SK-N-SH treated with all-trans-retinoic acid at 6 μM for 48 hours (cell line): ENCODE results near the gene ZNF180.

Experiments used
- ATAC-seq: fragments of 200-7000 bp; cut with Tn5 transposase; 3 replicates; pipeline ENCODE4 v1.9.1; 2020; ENCODE audit warnings: mild to moderate bottlenecking, moderate library complexity
- ARNTL ChIP-seq: fragments of 450-650 bp; formaldehyde crosslinking; IDR thresholded peaks from 2 replicates; pipeline ENCODE4 v1.5.0; 2020; ENCODE audit warnings: low read depth, mild to moderate bottlenecking, moderate library complexity, borderline replicate concordance
- BACH2 ChIP-seq: fragments of 250-450 bp; sonication (Bioruptor Pico); IDR thresholded peaks from 2 replicates; pipeline ENCODE4 v1.9.0; 2021; ENCODE audit warnings: mild to moderate bottlenecking, borderline replicate concordance
- CREB5 ChIP-seq: fragments of 250-450 bp; sonication (Bioruptor Pico); IDR thresholded peaks from 2 replicates; pipeline ENCODE4 v1.5.1; 2020; ENCODE audit warnings: low read depth, mild to moderate bottlenecking, moderate library complexity
- CSDC2 ChIP-seq: fragments of 250-450 bp; sonication (Bioruptor Pico); IDR thresholded peaks from 2 replicates; pipeline ENCODE4 v1.5.0; 2020; ENCODE audit warnings: mild to moderate bottlenecking, moderate library complexity
- CSRNP3 ChIP-seq: fragments of 250-450 bp; sonication (Bioruptor Pico); IDR thresholded peaks from 2 replicates; pipeline ENCODE4 v1.5.1; 2021; ENCODE audit warnings: mild to moderate bottlenecking, moderate library complexity
- ESRRG ChIP-seq: fragments of 250-450 bp; sonication (Bioruptor Pico); IDR thresholded peaks from 2 replicates; pipeline ENCODE4 v1.6.1; 2021; ENCODE audit warnings: mild to moderate bottlenecking
- ISL1 ChIP-seq: fragments of 250-450 bp; sonication (Bioruptor Pico); IDR thresholded peaks from 2 replicates; pipeline ENCODE4 v2.1.2; 2022; ENCODE audit warnings: mild to moderate bottlenecking, moderate library complexity
- OSR1 ChIP-seq: fragments of 250-450 bp; sonication (Bioruptor Pico); IDR thresholded peaks from 2 replicates; pipeline ENCODE4 v1.8.0; 2022; ENCODE audit warnings: moderate library complexity, mild to moderate bottlenecking, inconsistent platforms
- PATZ1 ChIP-seq: fragments of 250-450 bp; sonication (Bioruptor Pico); IDR thresholded peaks from 2 replicates; pipeline ENCODE4 v1.8.0; 2020; ENCODE audit warnings: mild to moderate bottlenecking, moderate library complexity, borderline replicate concordance
- POU6F1 ChIP-seq: fragments of 250-450 bp; sonication (Bioruptor Pico); IDR thresholded peaks from 2 replicates; pipeline ENCODE4 v1.8.0; 2021; ENCODE audit warnings: low read depth, mild to moderate bottlenecking, moderate library complexity, borderline replicate concordance
- RARB ChIP-seq: fragments of 250-450 bp; sonication (Bioruptor Pico); IDR thresholded peaks from 2 replicates; pipeline ENCODE4 v1.8.0; 2021; ENCODE audit warnings: mild to moderate bottlenecking, moderate library complexity
- SNAI2 ChIP-seq: fragments of 250-450 bp; sonication (Bioruptor Pico); IDR thresholded peaks from 2 replicates; pipeline ENCODE4 v1.5.0; 2020; ENCODE audit warnings: mild to moderate bottlenecking, moderate library complexity
- TCF4 ChIP-seq: fragments of 250-450 bp; sonication (Bioruptor Pico); IDR thresholded peaks from 2 replicates; pipeline ENCODE4 v1.8.0; 2021; ENCODE audit warnings: mild to moderate bottlenecking, moderate library complexity, borderline replicate concordance
- TOX ChIP-seq: fragments of 250-450 bp; sonication (Bioruptor Pico); IDR thresholded peaks from 2 replicates; pipeline ENCODE4 v1.8.0; 2021; ENCODE audit warnings: mild to moderate bottlenecking, moderate library complexity, borderline replicate concordance
- TSHZ2 ChIP-seq: fragments of 250-450 bp; sonication (Bioruptor Pico); IDR thresholded peaks from 2 replicates; pipeline ENCODE4 v1.5.0; 2020; ENCODE audit warnings: mild to moderate bottlenecking, moderate library complexity
- ZC3H10 ChIP-seq: fragments of 250-450 bp; sonication (Bioruptor Pico); IDR thresholded peaks from 2 replicates; pipeline ENCODE4 v1.5.1; 2021; ENCODE audit warnings: mild to moderate bottlenecking, moderate library complexity
- ZFP3 ChIP-seq: fragments of 250-450 bp; sonication (Bioruptor Pico); IDR thresholded peaks from 2 replicates; pipeline ENCODE4 v1.5.0; 2020; ENCODE audit warnings: mild to moderate bottlenecking, moderate library complexity
- ZFP30 ChIP-seq: fragments of 450-650 bp; formaldehyde crosslinking; IDR thresholded peaks from 2 replicates; pipeline ENCODE4 v1.5.0; 2022; ENCODE audit warnings: mild to moderate bottlenecking, moderate library complexity
- ZNF565 ChIP-seq: fragments of 450-650 bp; formaldehyde crosslinking; conservative IDR thresholded peaks from 2 replicates; pipeline ENCODE4 v1.5.0; 2020; ENCODE audit warnings: low read depth, mild to moderate bottlenecking, moderate library complexity
- ZNF70 ChIP-seq: fragments of 450-650 bp; formaldehyde crosslinking; IDR thresholded peaks from 2 replicates; pipeline ENCODE4 v1.5.0; 2020; ENCODE audit warnings: mild to moderate bottlenecking, moderate library complexity

Gene ZNF180

GRCh38 chr19:44451687-44452086, 48.6 kb downstream of the ZNF180 start:
- no peak for TF ChIP-seq SNAI2 (CRISPR knock-in tag)
- TF ChIP-seq ESRRG (CRISPR knock-in tag), result no peak
- no peak for TF ChIP-seq BACH2 (CRISPR knock-in tag)
- no peak for TF ChIP-seq TOX (CRISPR knock-in tag)
- no peak for TF ChIP-seq TCF4
- no peak for TF ChIP-seq OSR1 (CRISPR knock-in tag)
- no peak for TF ChIP-seq ZFP30 (CRISPR knock-in tag)
- no peak for TF ChIP-seq TSHZ2 (CRISPR knock-in tag)
- TF ChIP-seq ZNF565 (CRISPR knock-in tag), result no peak
- no peak for TF ChIP-seq CREB5
- TF ChIP-seq ARNTL, result no peak
- no peak for TF ChIP-seq RARB (CRISPR knock-in tag)
- no peak for TF ChIP-seq CSDC2
- no peak for TF ChIP-seq ZC3H10 (CRISPR knock-in tag)
- no peak for TF ChIP-seq PATZ1 (CRISPR knock-in tag)
- TF ChIP-seq ISL1 (CRISPR knock-in tag), result no peak
- no peak for TF ChIP-seq POU6F1 (CRISPR knock-in tag)
- no peak for TF ChIP-seq ZFP3
- TF ChIP-seq, all 23 proteins: peak for 0
- no peak for ATAC-seq

GRCh38 chr19:44447916-44448674, 52.2 kb downstream of the ZNF180 start, which contains the start of gene ZNF229:
Gene ZNF229, minus strand, starts transcription at chr19:44448472. Its CDS starts 5,625 bp downstream, at chr19:44442847.
- peak; percentile 96 for ATAC-seq
- TF ChIP-seq ZFP3 (peak; percentile 36; the same call in 1 of the 2 replicates), ZC3H10 (CRISPR knock-in tag) (no peak)

- ATAC-seq, result no peak
- TF ChIP-seq SNAI2 (CRISPR knock-in tag) (no peak), BACH2 (CRISPR knock-in tag) (no peak), PATZ1 (CRISPR knock-in tag) (no peak), ISL1 (CRISPR knock-in tag) (no peak), RARB (CRISPR knock-in tag) (no peak), ZNF70 (no peak), ZFP30 (CRISPR knock-in tag) (no peak), ZNF565 (CRISPR knock-in tag) (no peak), CREB5 (no peak), CSRNP3 (CRISPR knock-in tag) (no peak), ZC3H10 (CRISPR knock-in tag) (no peak), ESRRG (CRISPR knock-in tag) (no peak)
- TF ChIP-seq, all 23 proteins: peak for 0
These were observed 61.9 kb downstream of the ZNF180 start for GRCh38 chr19:44438441-44438840.
